Activated CD8-positive, alpha-beta memory T cell treated with anti-CD3 and anti-CD28 coated beads for 1 hour (primary cell): ENCODE measurements around the gene B4GAT1.
"Not testable (repeated sequence)": the region's sequence is repeated elsewhere in the genome, so short reads cannot be mapped to it uniquely, and the experiment has no call there.

Source experiments
- DNase-seq, 2 donors: peaks; one replicate each; pipeline ENCODE4 v3.0.0-alpha.2; 2020; ENCODE audit warnings: low read depth in 1 of 2; ENCODE audit errors: extremely low read depth in 1 of 2

The B4GAT1 gene

DNA sequence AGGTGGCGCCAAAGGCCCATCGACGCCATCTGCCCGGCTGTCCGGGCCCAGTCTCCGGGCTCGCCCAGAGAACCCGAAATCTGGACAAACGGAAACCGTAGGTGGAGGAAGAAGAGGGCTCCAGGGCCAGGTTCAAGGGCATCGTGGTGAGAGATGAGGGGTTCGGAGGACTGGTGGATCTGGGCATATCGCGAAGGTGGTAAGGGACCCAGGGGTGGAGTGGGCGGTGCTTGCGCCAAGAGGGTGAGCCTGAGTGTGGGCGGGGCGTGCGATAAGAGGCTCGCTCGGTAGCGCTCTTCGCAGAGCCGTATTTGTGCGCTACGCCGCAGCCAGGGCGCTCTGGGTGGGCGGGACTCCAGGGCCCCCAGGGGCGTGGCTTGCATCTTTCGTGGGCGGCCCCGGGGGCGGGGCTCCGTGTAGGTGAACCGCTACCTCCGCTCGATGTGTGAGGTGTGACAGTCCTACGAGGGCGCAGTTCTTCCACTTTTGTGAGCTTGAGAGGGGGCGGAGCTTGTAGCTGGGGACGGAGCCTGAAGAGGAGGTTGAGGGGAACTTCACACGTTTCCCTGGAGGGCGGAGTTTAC is 35.4 kb downstream of the B4GAT1 start:
- peak; percentile 96 to 98 for DNase-seq

DNA sequence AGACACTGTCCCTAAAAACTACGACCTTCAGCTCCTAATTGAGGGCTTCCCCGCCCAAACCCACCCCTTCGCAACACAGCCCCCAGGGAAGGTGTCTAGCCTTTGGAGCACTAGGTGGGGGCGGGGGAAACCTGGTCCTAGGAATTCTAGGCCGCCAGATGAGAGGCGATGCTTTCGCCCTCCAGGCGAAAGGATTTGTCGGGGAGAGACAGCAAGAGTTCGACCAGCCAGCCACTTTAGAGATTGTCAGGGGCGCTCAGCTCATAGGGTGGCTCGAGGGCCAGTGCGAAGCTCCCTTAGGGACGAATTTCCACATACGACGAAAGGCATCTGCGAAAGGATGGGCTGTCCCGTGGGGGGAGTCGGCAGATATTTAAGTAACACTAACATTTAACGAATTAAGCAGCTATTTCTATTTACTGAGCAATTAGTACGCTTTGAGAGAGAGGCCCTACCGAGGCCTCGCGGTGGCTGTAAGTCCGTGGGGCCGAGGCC is 35.9 kb downstream of the B4GAT1 start:
- no peak for DNase-seq

DNA sequence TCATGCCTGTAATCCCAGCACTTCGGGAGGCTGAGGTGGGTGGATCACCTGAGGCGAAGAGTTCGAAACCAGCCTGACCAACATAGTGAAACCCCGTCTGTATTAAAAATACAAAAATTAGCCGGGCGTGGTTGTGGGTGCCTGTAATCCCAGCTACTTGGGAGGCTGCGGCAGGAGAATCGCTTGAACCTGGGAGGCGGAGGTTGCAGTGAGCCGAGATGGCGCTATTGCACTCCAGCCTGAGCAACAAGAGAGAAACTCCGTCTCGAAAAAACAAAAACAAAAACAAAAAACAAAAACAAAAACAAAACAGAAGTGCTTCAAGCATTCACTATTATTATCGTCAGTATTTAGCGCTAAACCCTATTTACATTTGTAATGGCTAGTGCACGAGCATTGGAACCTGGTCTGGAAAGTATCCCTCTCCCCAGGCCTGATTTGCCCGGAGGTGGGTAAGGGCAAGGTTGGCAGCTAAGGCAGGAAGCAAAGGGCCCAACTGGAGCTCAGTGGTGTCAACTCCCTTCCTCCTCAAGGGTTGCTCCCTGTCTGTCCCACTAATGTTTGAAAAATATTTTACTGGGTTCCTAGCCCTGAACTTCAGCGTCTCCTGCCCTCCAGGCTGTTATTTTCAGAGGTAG is 36.5 kb downstream of the B4GAT1 start:
- DNase-seq, result not testable (repeated sequence)

DNA sequence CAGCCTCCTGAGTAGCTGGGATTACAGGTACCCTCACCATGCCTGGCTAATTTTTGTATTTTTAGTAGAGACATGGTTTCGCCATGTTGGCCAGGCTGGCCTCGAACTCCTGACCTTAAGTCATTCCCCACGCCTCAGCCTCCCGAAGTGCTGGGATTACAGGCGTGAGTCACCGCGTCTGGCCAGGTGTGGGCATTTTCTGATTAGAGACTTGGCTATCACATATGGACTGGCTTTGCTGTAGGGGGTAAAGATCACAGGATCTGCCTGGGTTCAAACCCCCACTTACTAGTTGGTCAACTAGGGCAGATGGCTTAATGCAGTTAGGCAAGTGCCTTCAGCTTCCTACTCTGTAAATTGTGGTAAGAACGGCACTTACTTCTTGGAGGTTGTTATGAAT is 37.1 kb downstream of the B4GAT1 start:
- no peak for DNase-seq

DNA sequence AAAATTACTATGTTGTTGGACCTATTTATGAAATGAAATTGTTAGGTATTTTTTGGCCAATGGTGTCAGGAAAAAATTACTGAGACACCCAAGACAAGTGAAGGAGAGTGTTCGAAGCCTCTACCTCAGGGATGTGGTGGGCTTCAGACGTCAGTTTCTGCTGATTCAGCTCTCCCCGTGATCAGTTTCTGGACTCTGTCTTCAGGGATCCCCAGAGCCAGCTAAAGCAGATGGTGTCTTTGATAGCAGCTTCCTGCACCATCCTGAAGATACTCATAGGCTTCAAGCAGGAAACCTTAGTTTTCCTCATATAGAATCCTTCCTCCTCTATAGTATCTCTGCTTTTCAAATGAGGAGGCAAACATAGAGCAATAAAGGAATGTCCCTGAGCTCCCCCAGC is 38.0 kb downstream of the B4GAT1 start:
- DNase-seq, result no peak

DNA sequence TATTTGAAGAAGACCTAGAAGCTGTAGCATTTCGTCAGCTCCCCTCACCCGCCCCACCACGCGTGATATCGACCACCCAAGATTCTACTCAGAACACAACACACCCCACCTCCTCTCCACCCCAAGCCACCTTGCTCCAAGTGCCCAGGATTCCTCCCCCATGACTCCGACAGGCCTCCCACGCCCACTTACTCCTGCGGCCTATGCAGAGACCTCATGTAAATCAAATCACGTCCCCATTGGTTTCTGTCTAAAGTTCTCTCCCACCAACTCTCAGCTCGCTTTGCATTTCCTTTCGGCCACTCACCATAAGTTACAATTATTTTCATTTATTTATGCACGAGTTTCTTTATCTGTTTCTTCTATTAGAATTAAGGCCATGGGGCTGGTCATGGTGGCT is 44.8 kb downstream of the B4GAT1 start:
- no peak for DNase-seq

DNA sequence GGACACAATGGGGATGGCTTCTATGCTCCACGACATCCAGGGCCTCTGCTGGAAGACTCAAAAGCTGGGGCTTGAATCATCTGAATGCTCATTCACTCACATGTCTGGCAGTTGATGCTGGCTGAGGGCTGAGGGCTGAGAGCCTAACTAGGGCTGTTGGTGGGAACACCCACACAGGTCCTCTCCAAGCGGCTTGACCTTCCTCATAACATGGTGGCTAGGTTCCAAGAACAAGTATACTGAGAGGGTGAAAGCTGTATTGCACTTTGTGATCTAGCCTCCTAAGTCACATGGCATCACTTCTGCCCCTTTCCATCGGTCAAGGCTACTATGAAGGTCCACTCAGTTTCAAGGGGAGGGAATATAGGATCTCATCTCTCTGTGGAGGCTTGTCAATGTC is 48.2 kb downstream of the B4GAT1 start:
- no peak for DNase-seq

DNA sequence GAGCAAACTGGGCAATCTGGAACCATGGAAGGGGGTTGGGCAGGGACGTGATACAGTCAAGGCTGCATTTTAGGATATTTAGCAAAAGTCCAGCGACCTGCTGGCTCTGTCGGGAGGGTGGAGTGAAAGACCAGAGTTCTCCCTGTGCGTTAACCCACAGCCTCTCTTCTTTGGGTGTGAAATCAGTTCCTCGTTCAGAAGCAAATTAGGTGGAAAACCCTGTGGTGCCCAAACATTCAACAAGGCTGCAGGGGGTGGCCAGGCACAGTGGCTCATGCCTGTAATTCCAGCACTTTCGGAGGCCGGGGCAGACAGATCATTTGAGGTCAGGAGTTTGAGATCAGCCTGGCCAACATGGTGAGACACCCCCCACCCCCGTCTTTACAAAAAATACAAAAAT is 49.8 kb downstream of the B4GAT1 start:
- no peak for DNase-seq
